Ectodermal cell (in vitro differentiated cells): Measurements from ENCODE around the gene OSGEP. TPM values are rescaled to one million over a fixed set of nuclear protein-coding genes. Genes with fewer than 3 reads are reported as not detected.

ENCODE experiments used
- H3K27ac ChIP-seq: 2 replicates; pipeline ENCODE4 v1.7.0; 2013; ENCODE audit warnings: mild to moderate bottlenecking, low read depth, low read length; ENCODE audit not compliant: insufficient read depth, poor library complexity, severe bottlenecking
- H3K27me3 ChIP-seq: 2 replicates; pipeline ENCODE4 v1.7.0; 2013; ENCODE audit warnings: mild to moderate bottlenecking, low read length; ENCODE audit not compliant: insufficient read depth, control insufficient read depth, poor library complexity, severe bottlenecking
- H3K36me3 ChIP-seq: one replicate; pipeline ENCODE4 v1.7.0; 2013; ENCODE audit warnings: low read length; ENCODE audit not compliant: control insufficient read depth, insufficient read depth
- H3K4me1 ChIP-seq: one replicate; pipeline ENCODE4 v1.7.0; 2013; ENCODE audit warnings: low read length; ENCODE audit not compliant: control insufficient read depth, insufficient read depth
- H3K4me3 ChIP-seq: 2 replicates; pipeline ENCODE4 v1.7.0; 2013; ENCODE audit warnings: low read depth, low read length, control low read depth; ENCODE audit not compliant: insufficient read depth
- H3K9me3 ChIP-seq: 2 replicates; pipeline ENCODE4 v1.7.0; 2013; ENCODE audit warnings: mild to moderate bottlenecking, low read length, moderate library complexity; ENCODE audit not compliant: control insufficient read depth
- WGBS, 2 experiments: methylation state at CpG; one replicate each; pipeline ENCODE4 v1.1.7; 2013; ENCODE audit warnings: missing lambda C conversion rate in 2 of 2; 5-methylcytosine and 5-hydroxymethylcytosine counted together
- polyA plus RNA-seq, 4 experiments: library from polyadenylated mRNA; stranded (reverse); fragments of 50-300 nt; gene quantifications; one replicate each; pipeline ENCODE4 v1.2.3, GENCODE V29; 2013

The OSGEP gene
- polyA plus RNA-seq (2013, experiment 1 of 4) = 51.8 TPM
- polyA plus RNA-seq (2013, experiment 2 of 4) = 55.7 TPM
- 31.8 TPM for polyA plus RNA-seq (2013, experiment 3 of 4)
- 37.8 TPM for polyA plus RNA-seq (2013, experiment 4 of 4)

DNA sequence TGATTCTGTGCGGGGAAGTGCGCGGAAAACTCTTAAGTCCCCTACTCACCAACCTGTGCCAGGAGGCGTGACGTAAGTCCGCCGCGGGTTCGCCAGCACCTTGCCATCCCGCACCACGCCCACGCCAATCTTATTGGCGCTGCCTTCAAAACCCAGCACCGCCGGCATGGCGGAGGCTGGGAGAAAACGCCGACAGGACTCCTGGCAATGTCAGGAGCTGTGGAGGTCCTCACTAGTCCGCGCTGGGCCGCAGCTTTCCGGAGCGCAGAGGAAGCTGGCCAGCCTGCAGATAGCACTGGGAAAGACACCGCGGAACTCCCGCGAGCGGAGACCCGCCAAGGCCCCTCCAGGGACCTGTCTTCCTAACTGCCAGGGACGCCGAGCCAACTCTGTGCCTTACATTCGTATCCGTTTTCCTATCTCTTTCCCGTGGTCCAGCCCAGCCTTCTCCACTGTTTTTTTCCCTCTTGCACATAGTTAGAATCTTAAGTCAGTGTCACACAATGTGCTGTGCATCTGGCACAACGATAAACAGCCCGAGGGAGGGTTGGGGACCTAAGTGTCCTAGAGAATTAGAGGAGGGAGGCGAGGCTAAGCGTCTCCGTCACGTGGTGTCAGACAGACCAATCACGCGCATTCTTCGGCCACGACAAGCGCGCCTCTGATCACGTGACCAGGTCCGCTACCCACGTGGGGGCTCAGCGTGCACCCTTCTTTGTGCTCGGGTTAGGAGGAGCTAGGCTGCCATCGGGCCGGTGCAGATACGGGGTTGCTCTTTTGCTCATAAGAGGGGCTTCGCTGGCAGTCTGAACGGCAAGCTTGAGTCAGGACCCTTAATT is at the start of gene OSGEP, which contains the start of gene APEX1:
OSGEP (minus strand) TSS at position 297 of the 839 bp plus-strand sequence; CDS start at position 168, 129 bp downstream.
APEX1 (plus strand) TSS at position 711 of the 839 bp plus-strand sequence. CDS start 420 bp downstream, outside the sequence.
- no peaks in the 10 kb centered on the region for H3K27me3 ChIP-seq
- no peaks in the 10 kb centered on the region for H3K9me3 ChIP-seq
- 0% methylated on average over 56 of the region's 56 CpGs for WGBS, 2 experiments
- H3K4me3 ChIP-seq = peak within 1 kb of the TSS; percentile 70
- H3K36me3 ChIP-seq = peaks cover 39% of the 10 kb centered on the region
- H3K27ac ChIP-seq = peak within 1 kb of the TSS; percentile 98
- peaks cover 11% of the 10 kb centered on the region for H3K4me1 ChIP-seq

DNA sequence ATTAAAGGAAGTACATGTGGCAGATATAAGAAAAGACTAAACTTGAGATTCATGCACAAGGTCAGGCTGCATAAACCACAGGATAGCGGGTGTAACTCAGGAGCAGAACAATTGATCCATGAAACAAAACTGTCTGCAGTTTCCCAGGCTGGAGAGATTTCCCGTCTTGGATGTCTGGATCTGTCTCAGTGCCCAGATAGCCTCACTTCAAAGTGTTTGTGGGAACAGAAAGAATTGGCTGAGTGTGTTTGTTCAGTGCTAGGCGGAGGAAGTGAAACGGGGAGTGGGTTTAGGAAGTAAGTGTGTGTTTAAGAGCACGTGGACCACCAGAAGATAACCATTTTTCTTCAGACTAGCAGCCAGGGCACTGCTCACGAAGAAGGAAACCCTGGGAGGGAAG is 49.3 kb upstream of the OSGEP start:
- Histone ChIP-seq H3K9me3 (no peaks in the 10 kb centered on the region), H3K36me3 (no peaks in the 10 kb centered on the region), H3K4me1 (peaks cover 4% of the 10 kb centered on the region), H3K27ac (no peak overlapping the region), H3K4me3 (no peak overlapping the region), H3K27me3 (no peaks in the 10 kb centered on the region)
- 91 to 93% methylated on average over 6 of the region's 6 CpGs for WGBS, 2 experiments

DNA sequence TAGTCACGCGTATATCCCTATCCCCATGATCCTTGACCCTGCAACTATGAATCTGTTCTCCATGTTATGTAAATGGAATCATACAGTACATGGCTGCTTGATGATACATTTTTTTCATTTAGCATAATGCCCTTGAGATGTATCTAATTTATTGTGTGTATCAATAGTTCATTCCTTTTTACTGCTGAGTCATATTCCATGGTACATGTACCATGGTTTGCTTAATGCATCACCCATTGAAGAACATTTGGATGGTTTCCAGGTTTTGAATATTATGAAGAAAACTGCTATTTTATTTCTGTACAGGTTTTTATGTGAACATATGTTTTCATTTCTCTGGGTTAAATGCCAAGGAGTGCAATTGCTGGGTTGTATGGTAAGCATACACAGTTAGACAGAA is 46.7 kb upstream of the OSGEP start:
- Histone ChIP-seq H3K4me3 (no peak overlapping the region), H3K4me1 (peaks cover 4% of the 10 kb centered on the region), H3K36me3 (no peaks in the 10 kb centered on the region), H3K27ac (no peak overlapping the region), H3K27me3 (no peaks in the 10 kb centered on the region), H3K9me3 (no peaks in the 10 kb centered on the region)
- WGBS, 2 experiments = 100% methylated on average over 2 of the region's 2 CpGs

DNA sequence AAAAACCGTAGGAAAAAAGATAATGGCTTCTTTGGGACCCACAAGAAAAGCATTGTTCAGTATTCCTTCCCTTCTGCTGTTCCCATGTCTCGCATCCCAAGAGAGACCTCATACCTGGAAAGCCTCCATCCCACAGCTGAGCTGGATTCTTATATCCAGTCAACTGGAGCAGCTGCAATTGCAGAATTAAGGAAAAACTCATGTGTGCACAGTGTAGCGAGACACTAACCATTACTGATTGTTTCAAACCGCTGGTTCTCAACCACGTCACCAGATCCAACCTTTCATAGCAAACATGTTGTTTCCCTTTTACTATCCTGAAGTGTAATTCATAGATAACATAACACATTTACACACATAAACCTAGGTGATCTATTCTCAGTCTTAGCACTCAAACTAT is 45.3 kb upstream of the OSGEP start:
- Histone ChIP-seq H3K27ac (no peak overlapping the region), H3K9me3 (no peaks in the 10 kb centered on the region), H3K4me3 (no peak overlapping the region), H3K4me1 (peaks cover 4% of the 10 kb centered on the region), H3K27me3 (no peaks in the 10 kb centered on the region), H3K36me3 (no peaks in the 10 kb centered on the region)
- 94% methylated on average over 5 of the region's 5 CpGs for WGBS, 2 experiments

DNA sequence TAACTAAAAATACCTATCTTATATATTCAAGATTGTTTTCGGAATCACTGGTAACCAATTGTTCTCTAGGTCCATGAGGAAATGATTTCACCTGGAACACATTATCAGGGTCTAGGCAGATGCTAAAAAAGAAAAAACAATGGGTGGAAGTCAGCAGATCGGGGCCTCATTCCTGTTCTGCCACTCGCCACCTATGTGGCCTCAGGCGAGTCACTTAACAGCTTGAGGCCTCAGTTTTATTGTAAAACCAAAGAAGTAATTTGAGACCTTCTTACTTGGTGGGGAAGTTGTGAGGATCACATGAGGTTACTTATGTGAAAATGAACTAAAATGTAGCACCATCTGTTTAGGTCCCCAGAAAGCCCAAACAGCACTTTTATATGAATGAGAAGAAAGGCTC is 44.5 kb upstream of the OSGEP start:
- peaks cover 4% of the 10 kb centered on the region for H3K4me1 ChIP-seq
- H3K27ac ChIP-seq = no peak overlapping the region
- 53 to 54% methylated on average over 4 of the region's 4 CpGs for WGBS, 2 experiments
- no peaks in the 10 kb centered on the region for H3K9me3 ChIP-seq
- H3K27me3 ChIP-seq = no peaks in the 10 kb centered on the region
- no peak overlapping the region for H3K4me3 ChIP-seq
- no peaks in the 10 kb centered on the region for H3K36me3 ChIP-seq

DNA sequence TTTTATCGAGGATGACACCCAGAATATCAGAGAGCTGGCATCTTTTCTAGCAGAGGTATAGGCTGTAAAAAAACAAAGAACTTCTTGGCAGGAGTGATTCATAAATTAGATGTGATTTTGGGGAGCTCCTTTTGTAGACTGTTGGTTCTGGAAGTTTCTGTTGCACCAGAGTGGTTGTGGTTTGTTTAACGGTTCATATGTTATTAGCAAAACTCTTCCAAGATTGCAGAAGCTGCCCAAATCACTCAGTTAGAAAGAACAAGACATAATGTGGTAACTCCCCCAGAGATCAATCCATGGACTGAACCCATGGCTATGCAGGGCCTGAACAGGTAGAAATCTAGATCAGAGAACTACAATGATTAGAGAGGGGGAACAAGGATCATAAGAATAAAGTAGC is 44.0 kb upstream of the OSGEP start:
- 82 to 93% methylated on average over 2 of the region's 2 CpGs for WGBS, 2 experiments
- H3K27me3 ChIP-seq = no peaks in the 10 kb centered on the region

DNA sequence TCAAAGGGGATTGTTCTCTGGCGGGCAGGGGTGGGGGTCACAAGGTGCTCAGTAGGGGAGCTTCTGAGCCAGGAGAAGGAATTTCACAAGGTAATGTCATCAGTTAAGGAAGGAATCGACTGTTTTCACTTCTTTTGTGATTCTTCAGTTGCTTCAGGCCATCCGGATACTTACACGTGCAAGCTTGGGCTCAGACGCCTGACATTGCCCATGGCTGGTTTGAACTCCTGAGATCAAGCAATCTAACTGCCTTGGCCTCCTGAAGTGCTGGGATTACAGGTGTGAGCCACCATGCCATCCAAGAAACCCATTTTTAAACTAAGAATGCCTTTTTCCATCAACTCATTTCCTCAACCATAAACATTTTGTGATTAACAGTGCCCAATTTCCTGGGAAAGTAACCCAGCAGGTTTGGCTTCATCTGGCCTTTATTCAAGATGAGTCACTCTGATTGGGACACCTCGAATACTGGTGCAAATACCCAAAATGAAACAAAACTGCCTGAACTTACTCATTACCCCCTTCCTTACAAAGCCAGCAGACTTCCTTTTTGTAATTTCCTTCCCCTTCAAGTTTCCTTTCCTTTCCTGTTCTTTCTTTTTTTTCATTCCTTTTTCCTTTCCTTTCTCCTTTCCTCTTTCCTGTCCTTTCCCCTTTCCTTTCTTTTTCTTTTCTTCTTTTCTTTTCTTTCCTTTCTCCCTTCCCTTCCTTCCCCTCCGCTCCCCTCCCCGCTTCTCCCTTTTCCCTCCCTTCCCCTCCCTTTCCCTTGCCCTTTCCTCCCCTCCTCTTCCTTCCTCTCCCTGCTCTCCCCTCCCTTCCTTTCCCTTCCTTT is 40.5 kb upstream of the OSGEP start:
- Histone ChIP-seq H3K27ac (no peak overlapping the region), H3K9me3 (no peaks in the 10 kb centered on the region), H3K27me3 (no peaks in the 10 kb centered on the region), H3K4me3 (no peak overlapping the region), H3K36me3 (no peaks in the 10 kb centered on the region), H3K4me1 (peaks cover 4% of the 10 kb centered on the region)
- 88 to 91% methylated on average over 8 of the region's 8 CpGs for WGBS, 2 experiments

More for the DNA sequence above, 44.0 kb upstream of the OSGEP start:
- Histone ChIP-seq H3K36me3 (no peaks in the 10 kb centered on the region), H3K27ac (no peak overlapping the region), H3K9me3 (no peaks in the 10 kb centered on the region), H3K4me1 (peaks cover 4% of the 10 kb centered on the region), H3K4me3 (no peak overlapping the region)

DNA sequence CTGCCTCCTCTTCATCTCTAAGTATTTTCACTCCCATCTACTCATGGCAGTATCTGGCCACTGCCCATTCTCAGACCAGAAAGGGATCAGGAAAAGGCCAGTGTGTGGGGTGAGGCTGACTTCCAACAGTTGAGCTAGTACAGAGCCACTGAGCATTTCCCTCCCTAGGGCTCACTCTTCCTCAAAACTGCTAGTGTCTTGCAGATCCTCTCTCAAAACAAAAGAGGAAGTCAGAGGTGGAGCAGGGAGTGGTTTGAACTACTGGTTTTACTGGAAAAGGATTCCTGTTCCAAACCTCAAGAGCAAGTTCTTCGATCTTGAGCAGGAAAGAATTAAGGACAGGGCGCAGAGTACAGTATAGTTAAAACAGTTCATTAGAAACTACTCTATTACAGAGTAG is 39.0 kb upstream of the OSGEP start:
- Histone ChIP-seq H3K4me1 (no peaks in the 10 kb centered on the region), H3K36me3 (no peaks in the 10 kb centered on the region), H3K27me3 (no peaks in the 10 kb centered on the region), H3K9me3 (no peaks in the 10 kb centered on the region), H3K27ac (no peak overlapping the region), H3K4me3 (no peak overlapping the region)
- 88 to 97% methylated on average over 1 to 2 of the region's 2 CpGs for WGBS, 2 experiments

DNA sequence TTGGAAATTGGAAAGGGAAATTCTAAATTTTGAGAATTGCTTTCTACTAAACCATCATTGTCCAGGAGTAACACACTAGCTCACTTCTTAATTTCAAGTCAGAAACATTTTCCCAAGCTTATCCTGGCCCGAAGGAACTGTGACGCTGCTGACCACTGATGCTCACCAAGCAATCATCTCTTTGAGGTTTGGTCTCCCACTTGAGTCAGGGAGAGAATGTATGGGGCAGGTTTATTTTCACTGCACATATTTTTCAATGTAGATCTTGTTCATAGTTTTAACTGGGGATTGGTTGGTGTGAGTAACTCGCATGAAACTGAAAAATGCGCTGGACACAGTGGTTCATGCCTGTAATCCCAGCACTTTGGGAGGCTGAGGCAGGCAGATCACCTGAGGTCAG is 37.9 kb upstream of the OSGEP start:
- WGBS, 2 experiments = 94 to 96% methylated on average over 4 of the region's 4 CpGs
- no peaks in the 10 kb centered on the region for H3K4me1 ChIP-seq
- H3K4me3 ChIP-seq = no peak overlapping the region
- no peak overlapping the region for H3K27ac ChIP-seq
- no peaks in the 10 kb centered on the region for H3K9me3 ChIP-seq
- H3K36me3 ChIP-seq = no peaks in the 10 kb centered on the region
- no peaks in the 10 kb centered on the region for H3K27me3 ChIP-seq

DNA sequence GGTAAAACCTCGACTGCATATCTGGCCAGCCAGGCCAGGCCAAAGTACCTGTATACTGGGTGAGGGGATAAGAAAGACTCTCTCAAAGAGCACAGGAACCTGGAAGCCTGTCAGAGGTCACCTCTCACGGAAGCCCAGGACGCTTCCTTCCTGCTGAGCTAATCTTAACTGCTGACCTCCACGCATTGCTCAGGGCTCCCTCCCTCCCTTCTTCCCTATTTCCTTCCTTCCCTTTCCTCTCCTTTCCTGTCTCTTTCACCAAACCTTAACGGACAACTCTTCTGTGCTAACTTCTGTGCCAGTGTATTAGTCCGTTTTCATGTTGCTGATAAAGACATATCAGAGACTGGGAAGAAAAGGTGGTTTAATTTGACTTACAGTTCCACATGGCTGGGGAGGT is 36.0 kb upstream of the OSGEP start:
- H3K4me1 ChIP-seq = no peaks in the 10 kb centered on the region
- no peak overlapping the region for H3K4me3 ChIP-seq
- no peaks in the 10 kb centered on the region for H3K27me3 ChIP-seq
- 64 to 67% methylated on average over 6 of the region's 6 CpGs for WGBS, 2 experiments
- H3K27ac ChIP-seq = no peak overlapping the region
- no peaks in the 10 kb centered on the region for H3K9me3 ChIP-seq
- H3K36me3 ChIP-seq = no peaks in the 10 kb centered on the region
